ENCODE measurements around the gene LGR6. TPM values are rescaled to one million over a fixed set of nuclear protein-coding genes. Genes with fewer than 3 reads are reported as not detected.

The LGR6 gene
- total RNA-seq, 4 donors from 2014 or later = 1.6 to 4.9 (median 4.1) TPM

GRCh38 chr1:202216691-202217090 lies 23.1 kb downstream of the LGR6 start:
- Histone ChIP-seq H3K4me3 (no peak overlapping the region), H3K27me3 (peaks cover 49% of the 10 kb centered on the region), H3K9me3 (no peaks in the 10 kb centered on the region), H3K27ac (no peak overlapping the region), H3K36me3 (no peaks in the 10 kb centered on the region), H3K4me1 (peaks cover 13% of the 10 kb centered on the region)
- 60% methylated on average over 2 of the region's 4 CpGs for WGBS
- DNase-seq (ENCODE audit: low spot score in 2 of 2) = no peak
- TF ChIP-seq EP300 (IDR thresholded peaks at IDR 0.05) = no peak
- TF ChIP-seq POLR2A (IDR thresholded peaks at IDR 0.05) = no peak
- no peak for TF ChIP-seq CTCF (IDR thresholded peaks at IDR 0.05)
- no peak for TF ChIP-seq POLR2AphosphoS5 (IDR thresholded peaks at IDR 0.05)

GRCh38 chr1:202217516-202217915 lies 23.9 kb downstream of the LGR6 start:
- H3K36me3 ChIP-seq = no peaks in the 10 kb centered on the region
- no peak for TF ChIP-seq POLR2AphosphoS5 (IDR thresholded peaks at IDR 0.05)
- TF ChIP-seq CTCF (IDR thresholded peaks at IDR 0.05) = no peak
- TF ChIP-seq EP300 (IDR thresholded peaks at IDR 0.05) = no peak
- TF ChIP-seq POLR2A (IDR thresholded peaks at IDR 0.05) = no peak
- no peak overlapping the region for H3K27ac ChIP-seq
- no peak for DNase-seq (ENCODE audit: low spot score in 2 of 2)
- H3K9me3 ChIP-seq = no peaks in the 10 kb centered on the region
- H3K4me3 ChIP-seq = no peak overlapping the region
- WGBS = 75% methylated on average over 3 of the region's 3 CpGs
- H3K27me3 ChIP-seq = peaks cover 47% of the 10 kb centered on the region
- peaks cover 20% of the 10 kb centered on the region for H3K4me1 ChIP-seq

DNA sequence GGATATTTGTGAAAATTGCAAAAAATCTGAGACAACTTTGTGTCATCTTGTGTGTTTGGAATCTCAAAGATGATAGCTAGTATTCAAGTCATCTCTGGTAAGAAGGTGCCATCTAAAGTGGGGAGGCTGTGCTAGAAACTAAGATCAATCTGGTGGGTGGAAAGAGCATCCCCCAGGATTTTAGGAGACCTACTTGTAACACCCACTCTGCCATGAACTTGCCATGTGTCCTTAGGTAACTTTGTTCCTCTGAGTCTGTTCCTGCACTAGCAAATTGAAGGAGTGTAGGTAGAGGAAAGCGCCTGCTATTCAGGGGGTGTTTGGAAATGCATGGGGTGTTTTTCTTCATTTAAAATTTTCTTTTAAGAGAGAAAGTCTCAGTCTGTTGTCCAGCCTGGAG lies 24.4 kb downstream of the LGR6 start:
- Histone ChIP-seq H3K27me3 (peaks cover 44% of the 10 kb centered on the region), H3K27ac (no peak overlapping the region), H3K36me3 (no peaks in the 10 kb centered on the region), H3K4me1 (peaks cover 20% of the 10 kb centered on the region), H3K9me3 (no peaks in the 10 kb centered on the region), H3K4me3 (no peak overlapping the region)
- DNase-seq (ENCODE audit: low spot score in 2 of 2) = no peak
- TF ChIP-seq CTCF (IDR thresholded peaks at IDR 0.05) (no peak), POLR2AphosphoS5 (IDR thresholded peaks at IDR 0.05) (no peak), POLR2A (IDR thresholded peaks at IDR 0.05) (no peak), EP300 (IDR thresholded peaks at IDR 0.05) (no peak)
- WGBS = 73% methylated on average over 1 of the region's 1 CpG

DNA sequence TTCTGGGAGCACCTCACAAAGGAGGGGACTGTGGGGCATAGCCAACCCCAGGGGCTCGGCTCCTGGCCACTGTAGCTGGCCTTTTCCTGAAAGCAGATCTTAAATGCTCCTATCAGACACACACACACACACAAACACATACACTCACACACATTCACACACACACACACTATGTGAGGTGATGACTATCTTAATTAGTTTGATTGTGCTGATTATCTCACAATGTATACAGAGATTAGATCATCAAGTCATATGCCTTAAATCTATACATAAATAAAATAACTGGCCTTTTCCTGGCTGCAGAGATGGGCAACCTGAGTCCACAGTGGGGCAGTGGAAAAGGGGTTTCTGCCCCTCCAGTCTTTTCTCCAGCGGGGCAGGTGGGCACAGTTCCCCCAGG lies 27.1 kb downstream of the LGR6 start:
- H3K27me3 ChIP-seq = peaks cover 26% of the 10 kb centered on the region
- no peak for DNase-seq (ENCODE audit: low spot score in 2 of 2)

More for the DNA sequence above, 27.1 kb downstream of the LGR6 start:
- TF ChIP-seq POLR2A (IDR thresholded peaks at IDR 0.05) (no peak), EP300 (IDR thresholded peaks at IDR 0.05) (no peak), CTCF (IDR thresholded peaks at IDR 0.05) (no peak), POLR2AphosphoS5 (IDR thresholded peaks at IDR 0.05) (no peak)
- Histone ChIP-seq H3K9me3 (no peaks in the 10 kb centered on the region), H3K4me1 (peaks cover 10% of the 10 kb centered on the region), H3K36me3 (no peaks in the 10 kb centered on the region), H3K27ac (no peak overlapping the region), H3K4me3 (no peak overlapping the region)
- 74% methylated on average over 2 of the region's 2 CpGs for WGBS

Data from suprapubic skin (tissue), 4 donors.